HG03045 (cell line): ENCODE measurements around the gene GLUL.
"Not testable (repeated sequence)": the region's sequence is repeated elsewhere in the genome, so short reads cannot be mapped to it uniquely, and the experiment has no call there.

ENCODE experiments used
- ATAC-seq: cut with Tn5 transposase; IDR thresholded peaks from one replicate; pipeline ENCODE4 v1.9.1; 2021; ENCODE audit warnings: mild to moderate bottlenecking, moderate library complexity; ENCODE audit not compliant: unreplicated experiment

The GLUL gene

GRCh38 chr1:182368903-182369302, 22.7 kb downstream of the GLUL start:
- ATAC-seq, result no peak

- ATAC-seq, result no peak
These were observed 23.2 kb downstream of the GLUL start for GRCh38 chr1:182368358-182368757.

GRCh38 chr1:182367926-182368325, 23.7 kb downstream of the GLUL start:
- ATAC-seq, result no peak

DNA sequence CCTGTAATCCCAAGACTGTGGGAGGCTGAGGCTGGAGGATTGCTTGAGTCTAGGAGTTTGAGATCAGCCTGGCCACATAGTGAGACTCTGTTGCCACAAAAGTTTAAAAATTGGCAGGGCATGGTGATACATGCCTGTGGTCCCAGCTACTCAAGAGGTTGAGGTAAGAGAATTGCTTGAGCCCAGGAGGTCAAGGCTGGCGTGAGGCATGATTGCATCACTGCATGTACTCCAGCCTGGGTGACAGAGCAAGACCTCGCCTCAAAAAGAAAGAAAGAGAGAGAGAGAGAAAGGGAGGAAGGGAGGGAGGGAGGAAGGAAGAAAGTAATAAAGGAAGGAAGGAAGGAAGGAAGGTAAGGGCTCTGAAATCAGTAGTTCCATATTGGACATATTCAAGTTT, 25.0 kb downstream of the GLUL start:
- no peak for ATAC-seq

GRCh38 chr1:182359645-182360044, 31.9 kb downstream of the GLUL start:
- no peak for ATAC-seq

GRCh38 chr1:182357913-182358312, 33.7 kb downstream of the GLUL start:
- ATAC-seq, result no peak

DNA sequence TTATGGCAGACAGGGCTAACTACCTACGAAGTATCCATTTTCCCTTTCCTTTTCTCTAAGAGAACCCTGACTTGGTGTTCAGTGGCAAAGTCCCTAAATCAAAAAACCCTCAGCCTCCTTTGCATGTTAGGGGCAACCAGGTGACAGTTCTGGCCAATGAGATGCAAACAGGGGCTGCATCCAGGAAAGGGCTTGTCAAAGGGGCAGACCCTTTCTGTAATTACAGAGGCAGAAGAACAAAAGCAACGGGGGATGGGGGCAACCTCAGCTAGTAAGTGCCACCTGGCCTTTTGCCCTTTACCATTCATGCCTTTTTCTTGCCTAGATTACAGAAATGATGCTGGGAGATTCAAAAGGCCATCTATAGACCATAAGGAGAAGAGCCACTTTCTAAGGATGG, 34.4 kb downstream of the GLUL start:
- no peak for ATAC-seq

DNA sequence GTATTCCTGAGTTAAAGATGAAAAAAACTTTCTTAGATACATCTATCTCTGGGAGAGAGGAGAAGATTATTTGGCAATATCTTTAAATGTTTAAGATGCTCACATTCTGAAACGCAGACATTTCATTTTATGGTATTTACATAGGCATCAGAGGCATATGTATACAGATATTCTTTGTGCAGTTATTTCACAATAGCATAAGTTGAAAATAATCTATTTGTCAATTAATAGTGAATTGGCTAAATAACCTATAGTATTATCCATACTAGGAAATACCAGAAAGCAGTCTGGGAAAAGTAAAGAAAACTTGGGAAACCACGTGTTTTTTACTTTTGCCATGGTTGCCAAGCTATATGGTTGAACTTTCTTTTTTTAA, 35.9 kb downstream of the GLUL start:
- no peak for ATAC-seq

DNA sequence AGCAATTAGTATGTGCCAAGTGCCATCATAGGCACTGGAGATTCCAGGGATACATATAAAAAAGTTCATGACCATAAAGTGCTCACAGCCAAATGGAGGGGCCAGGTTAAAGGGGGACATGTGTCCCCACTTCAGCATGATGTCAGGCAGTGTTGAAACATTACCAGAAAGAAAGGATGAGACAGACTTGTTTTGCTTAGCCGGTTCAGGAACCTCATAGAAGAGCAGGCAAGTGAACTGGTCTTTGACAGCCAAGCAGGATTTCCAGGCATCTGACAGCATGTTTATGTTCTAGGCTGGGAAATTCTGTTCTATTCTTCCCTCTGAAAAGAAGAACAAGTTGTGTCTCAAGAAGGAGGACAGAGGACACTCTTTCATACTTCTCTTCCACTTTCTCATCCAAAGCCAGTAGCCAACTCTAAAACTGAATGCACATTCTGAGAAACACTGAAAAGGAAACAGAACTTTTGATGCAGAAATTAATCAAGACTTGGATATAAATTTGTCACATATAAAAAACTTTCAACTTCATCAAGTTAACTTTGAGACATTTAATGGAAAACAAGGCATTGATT, 39.7 kb downstream of the GLUL start:
- ATAC-seq, result no peak

GRCh38 chr1:182350839-182351238, 40.8 kb downstream of the GLUL start:
- ATAC-seq, result no peak

- ATAC-seq, result no peak
These were observed 42.4 kb downstream of the GLUL start for GRCh38 chr1:182348961-182349747.

GRCh38 chr1:182347019-182347418, 44.6 kb downstream of the GLUL start:
- ATAC-seq, result no peak

- no peak for ATAC-seq
These were observed 51.1 kb downstream of the GLUL start for GRCh38 chr1:182340233-182341058.

DNA sequence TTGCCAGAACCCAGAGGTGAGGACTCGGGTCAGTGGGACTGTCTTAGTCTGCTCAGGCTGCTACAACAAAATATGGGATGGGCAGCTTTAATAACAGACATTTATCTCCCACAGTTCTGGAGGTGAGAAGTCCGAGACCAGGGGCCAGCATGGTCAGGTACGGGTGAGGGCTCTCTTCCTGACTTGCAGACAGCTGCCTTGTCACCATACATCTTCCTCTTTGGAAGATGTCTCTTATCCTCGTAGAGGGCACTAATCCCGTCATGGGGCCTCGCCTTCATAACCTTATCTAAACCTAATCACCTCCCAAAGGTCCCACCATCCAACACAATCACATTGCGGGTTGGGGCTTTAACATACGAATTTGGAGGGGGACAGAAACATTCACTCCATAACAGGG, 51.9 kb downstream of the GLUL start:
- no peak for ATAC-seq

GRCh38 chr1:182338806-182339370, 52.7 kb downstream of the GLUL start:
- no peak for ATAC-seq

DNA sequence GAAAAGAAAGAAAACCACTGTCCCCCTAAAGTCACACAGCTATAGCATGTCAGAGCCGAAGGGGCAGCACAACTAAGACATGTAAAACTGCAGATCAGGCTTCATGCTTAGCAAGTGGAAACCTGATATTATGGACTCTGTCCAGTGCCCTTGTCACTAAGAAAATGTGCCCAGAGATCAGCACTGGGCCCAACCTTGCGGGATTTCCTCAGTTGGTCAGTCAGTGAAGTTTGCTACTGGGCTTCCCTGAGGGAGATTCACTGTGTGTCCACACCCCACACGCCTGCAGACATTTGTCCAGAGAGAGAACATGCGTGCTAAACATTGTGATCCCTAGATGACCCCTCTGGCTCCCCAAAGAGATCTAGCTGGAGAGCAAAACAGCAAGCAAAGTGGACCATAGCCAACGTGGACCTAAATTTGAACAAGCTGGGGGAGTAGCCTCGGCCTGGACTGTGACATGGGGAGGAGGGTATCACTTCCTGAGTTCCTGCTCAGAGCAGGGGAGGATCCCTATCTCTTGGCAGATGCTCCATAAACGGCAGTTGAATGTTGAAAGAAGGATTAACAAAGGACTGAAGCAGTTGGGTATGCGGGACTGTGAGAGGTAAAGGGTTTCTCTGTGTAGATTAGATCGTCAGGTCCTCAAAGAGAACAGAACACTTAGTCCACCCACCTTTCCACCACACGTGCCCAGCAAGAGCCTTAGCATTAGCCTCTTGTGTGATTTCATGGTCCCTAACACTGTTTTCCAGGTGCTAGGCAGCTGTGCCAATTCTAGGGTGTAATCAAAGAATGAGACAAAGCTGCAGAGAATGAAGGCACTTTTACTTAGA, 53.6 kb downstream of the GLUL start:
- ATAC-seq, result no peak

- ATAC-seq, result no peak
These were observed 55.6 kb downstream of the GLUL start for GRCh38 chr1:182335771-182336566.

DNA sequence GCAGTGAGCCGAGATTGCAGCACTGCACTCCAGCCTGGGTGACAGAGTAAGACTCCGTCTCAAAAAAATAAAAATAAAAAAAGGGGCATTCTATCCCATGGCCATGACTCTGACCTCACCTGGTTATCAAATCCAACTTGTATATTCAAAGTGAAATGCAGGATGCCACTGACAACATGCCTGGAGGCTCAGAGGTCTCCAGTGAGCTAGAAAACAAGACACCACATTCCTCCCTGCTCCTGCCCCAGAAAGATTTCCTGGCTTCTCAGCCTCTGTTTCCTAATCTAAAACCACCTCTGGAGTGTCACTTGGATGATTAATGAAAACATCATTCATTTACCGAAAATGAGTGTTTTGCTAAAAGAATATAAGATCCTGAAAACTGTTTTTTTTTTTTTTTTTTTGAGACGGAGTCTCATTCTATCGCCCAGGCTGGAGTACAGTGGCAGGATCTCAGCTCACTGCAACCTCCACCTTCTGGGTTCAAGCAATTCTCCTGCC, 58.5 kb downstream of the GLUL start:
- ATAC-seq, result not testable (repeated sequence)

DNA sequence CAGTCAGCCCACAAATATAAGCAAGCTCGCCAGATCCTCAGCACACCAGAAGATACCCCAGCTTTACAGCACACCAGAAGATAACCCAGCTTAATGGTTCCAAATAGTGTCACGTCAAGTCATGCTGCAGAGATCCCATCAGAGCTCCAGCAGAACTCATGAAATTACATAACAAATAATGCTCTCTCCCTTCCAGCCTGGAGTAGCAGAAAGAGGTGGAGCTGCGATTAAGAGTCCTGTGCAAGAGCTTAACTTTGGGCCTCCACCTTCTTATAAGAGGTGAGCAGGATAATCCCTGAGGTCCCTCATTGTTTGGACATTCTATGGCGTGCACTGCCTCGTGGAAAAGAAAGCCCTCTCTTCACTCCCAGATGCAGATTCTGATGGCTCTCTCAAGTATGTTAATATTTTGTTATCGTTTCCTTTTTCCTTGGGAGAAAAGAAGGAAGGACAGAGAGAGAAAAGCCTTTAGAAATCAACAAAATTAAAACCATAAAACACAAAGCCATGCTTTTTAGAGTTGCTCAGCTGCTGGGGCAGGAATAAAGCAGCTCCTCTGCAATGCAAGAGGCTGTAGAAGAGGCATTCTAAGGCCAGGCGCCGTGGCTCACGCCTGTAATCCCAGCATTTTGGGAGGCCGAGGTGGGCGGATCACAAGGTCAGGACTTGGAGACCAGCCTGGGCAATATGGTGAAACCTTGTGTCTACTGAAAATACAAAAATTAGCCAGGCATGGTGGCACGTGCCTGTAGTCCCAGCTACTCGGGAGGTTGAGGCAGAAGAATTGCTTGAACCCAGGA, 59.1 kb downstream of the GLUL start:
- no peak for ATAC-seq
